Thyroid gland (tissue), 4 donors: ENCODE data around the gene SFRP5. TPM values are rescaled to one million over a fixed set of nuclear protein-coding genes. Genes with fewer than 3 reads are reported as not detected.

Experiments used
- DNase-seq, 2 donors: peaks; one replicate each; pipeline ENCODE4 v3.0.0-alpha.2; 2019
- H3K27ac ChIP-seq, 3 donors: fragments of 200-600 bp; sonication (generic); 1 replicate in 2 of 3; 2 replicates in 1 of 3; pipeline ENCODE4 v1.5.1; 2016 to 2019; ENCODE audit warnings: mild to moderate bottlenecking in 1 of 3, moderate library complexity in 1 of 3
- H3K27me3 ChIP-seq: fragments of 200-600 bp; sonication (generic); one replicate; pipeline ENCODE4 v1.5.1; 2019
- H3K36me3 ChIP-seq, 2 donors: fragments of 200-600 bp; sonication (generic); one replicate each; pipeline ENCODE4 v1.5.1; 2016 to 2019
- H3K4me1 ChIP-seq, 2 donors: fragments of 200-600 bp; sonication (generic); one replicate each; pipeline ENCODE4 v1.5.1; 2017 to 2019
- H3K4me3 ChIP-seq, 3 donors: fragments of 200-600 bp; sonication (generic); replicated peaks in 1 of 3; 1 replicate in 2 of 3; 2 replicates in 1 of 3; pipeline ENCODE4 v1.5.1; 2016; ENCODE audit warnings: mild to moderate bottlenecking in 1 of 3
- H3K9me3 ChIP-seq: fragments of 200-600 bp; sonication (generic); one replicate; pipeline ENCODE4 v1.5.1; 2017
- CTCF ChIP-seq, 6 experiments: fragments of 200-600 bp in 3 of 6; fragments of 450-650 bp in 3 of 6; sonication (generic) in 3 of 6; IDR thresholded peaks; one replicate each; pipeline ENCODE4 v1.5.1; 2016 to 2019; ENCODE audit warnings: antibody characterized with exemption in 6 of 6, mild to moderate bottlenecking in 2 of 6, inconsistent platforms in 1 of 6, moderate library complexity in 1 of 6
- POLR2A ChIP-seq, 2 donors: fragments of 450-650 bp; IDR thresholded peaks; one replicate each; pipeline ENCODE4 v1.6.1; 2017; ENCODE audit warnings: antibody characterized with exemption in 2 of 2, mild to moderate bottlenecking in 2 of 2, moderate library complexity in 1 of 2
- WGBS, 2 donors: methylation state at CpG; one replicate each; pipeline ENCODE4 v1.1.5; 2017; 5-methylcytosine and 5-hydroxymethylcytosine counted together
- intact Hi-C: fragments of 100-400 bp; cut with DNase I; formaldehyde crosslinking; loops from one replicate; pipeline ENCODE4 v1.15.1; 2023
- total RNA-seq, 4 donors: library from RNA; depleted of rRNA; stranded (reverse); fragments of >200 nt; gene quantifications; one replicate each; pipeline ENCODE4 v1.2.3, GENCODE V29; 2016

SFRP5 gene
- total RNA-seq, 4 donors from 2014 or later: 0.22 to 0.40 TPM; not detected in 2

GRCh38 chr10:97795886-97796285 lies 24.1 kb upstream of the SFRP5 start:
- no peak overlapping the region for H3K27ac ChIP-seq
- no peaks in the 10 kb centered on the region for H3K4me1 ChIP-seq
- WGBS, 2 donors: 63 to 70% methylated on average over 4 of the region's 4 CpGs
- no peaks in the 10 kb centered on the region for H3K36me3 ChIP-seq
- H3K9me3 ChIP-seq: no peaks in the 10 kb centered on the region
- no peak overlapping the region for H3K4me3 ChIP-seq
- no peaks in the 10 kb centered on the region for H3K27me3 ChIP-seq
- DNase-seq: no peak
- intact Hi-C loops: loop anchor here (10.0 kb wide), 1 partner anchor 249 kb away; no protein-coding TSS in a partner anchor
- TF ChIP-seq CTCF (IDR thresholded peaks at IDR 0.05) (no peak), POLR2A (IDR thresholded peaks at IDR 0.05) (no peak)

- Histone ChIP-seq H3K27ac (no peak overlapping the region), H3K4me1 (peaks cover 0 to 9% of the 10 kb centered on the region in 2 donors), H3K36me3 (no peaks in the 10 kb centered on the region), H3K9me3 (no peaks in the 10 kb centered on the region), H3K4me3 (no peak overlapping the region), H3K27me3 (no peaks in the 10 kb centered on the region)
- intact Hi-C loops: loop anchor here (2.0 to 10.0 kb wide), 2 partner anchors 77 to 253 kb away; no protein-coding TSS in a partner anchor
- WGBS, 2 donors: 30 to 41% methylated on average over 7 to 9 of the region's 13 CpGs
- TF ChIP-seq CTCF (IDR thresholded peaks at IDR 0.05) (peak; percentile 79 to 91 (median 83)), POLR2A (IDR thresholded peaks at IDR 0.05) (no peak)
- DNase-seq: peak; percentile 71 to 77
These were observed 20.3 kb upstream of the SFRP5 start for GRCh38 chr10:97791824-97792721.

- Histone ChIP-seq H3K27me3 (no peaks in the 10 kb centered on the region), H3K27ac (no peak overlapping the region), H3K36me3 (no peaks in the 10 kb centered on the region), H3K4me3 (no peak overlapping the region), H3K4me1 (peaks cover 0 to 9% of the 10 kb centered on the region in 2 donors), H3K9me3 (no peaks in the 10 kb centered on the region)
- TF ChIP-seq POLR2A (IDR thresholded peaks at IDR 0.05) (no peak), CTCF (IDR thresholded peaks at IDR 0.05) (no peak)
- WGBS, 2 donors: 83 to 84% methylated on average over 5 of the region's 6 CpGs
- intact Hi-C loops: loop anchor here (10.0 kb wide), 1 partner anchor 255 kb away; no protein-coding TSS in a partner anchor
- no peak for DNase-seq
These were observed 18.1 kb upstream of the SFRP5 start for GRCh38 chr10:97789770-97790397.

- Histone ChIP-seq H3K4me3 (no peak overlapping the region), H3K36me3 (no peaks in the 10 kb centered on the region), H3K9me3 (no peaks in the 10 kb centered on the region), H3K27me3 (no peaks in the 10 kb centered on the region), H3K27ac (no peak overlapping the region), H3K4me1 (peaks cover 0 to 15% of the 10 kb centered on the region in 2 donors)
- TF ChIP-seq POLR2A (IDR thresholded peaks at IDR 0.05): no peak
- TF ChIP-seq CTCF (IDR thresholded peaks at IDR 0.05): no peak
- intact Hi-C loops: no loop called here
- peak; percentile 31 to 45 for DNase-seq
- 16 to 20% methylated on average over 20 to 21 of the region's 22 CpGs for WGBS, 2 donors
These were observed 17.0 kb upstream of the SFRP5 start for GRCh38 chr10:97788552-97789442.
